A549 (cell line): Measurements from ENCODE around the gene BMS1. TPM values are rescaled to one million over a fixed set of nuclear protein-coding genes. Genes with fewer than 3 reads are reported as not detected.
"Not testable (repeated sequence)": the region's sequence is repeated elsewhere in the genome, so short reads cannot be mapped to it uniquely, and the experiment has no call there.

Experiments used
- ATAC-seq, 2 experiments: fragments of 200-7000 bp in 1 of 2; fragments of >200 bp in 1 of 2; cut with Nextera tagmentation in 1 of 2; cut with Tn5 transposase in 1 of 2; 3 replicates each; pipeline versions ENCODE4 v1.8.0 to v1.9.1; 2018 to 2020; ENCODE audit warnings: mild to moderate bottlenecking in 1 of 2, moderate library complexity in 1 of 2
- CTCF ChIA-PET: fragments of 300-600 bp; sonication (Branson Sonifier 250); formaldehyde crosslinking; extraction: SDS; loops from one replicate; lab custom pipeline; 2021; ENCODE audit warnings: antibody characterized with exemption, inconsistent platforms; lab: Yijun Ruan, JAX
- POLR2A ChIA-PET: fragments of 350-600 bp; formaldehyde crosslinking; extraction: SDS; loops from one replicate; lab custom pipeline; 2021; ENCODE audit warnings: antibody characterized with exemption, inconsistent platforms; lab: Yijun Ruan, JAX
- DNase-seq, 2 experiments: peaks; one replicate each; pipeline versions ENCODE4 v3.0.0 to v3.0.0-alpha.2; 2011 to 2016; ENCODE audit warnings: low read depth in 1 of 2, low spot score in 1 of 2
- FAIRE-seq: peaks from 2 replicates; lab custom pipeline; 2011; peaks lifted over from hg19 to GRCh38; lab: Jason Lieb, UNC
- H3K27ac ChIP-seq, 2 experiments: fragments of >200 bp; sonication (Bioruptor Twin); formaldehyde crosslinking; 3 replicates each; pipeline ENCODE4 v1.5.1; 2016 to 2017
- H3K4me1 ChIP-seq: fragments of >200 bp; sonication (Bioruptor Twin); formaldehyde crosslinking; 3 replicates; pipeline ENCODE4 v1.6.1; 2016
- H3K4me2 ChIP-seq: fragments of >200 bp; sonication (Bioruptor Twin); formaldehyde crosslinking; 3 replicates; pipeline ENCODE4 v1.6.1; 2016
- H3K4me3 ChIP-seq: fragments of >200 bp; sonication (Bioruptor Twin); formaldehyde crosslinking; 3 replicates; pipeline ENCODE4 v1.5.1; 2016
- H3K9me3 ChIP-seq: fragments of >200 bp; sonication (Bioruptor Twin); formaldehyde crosslinking; 3 replicates; pipeline ENCODE4 v1.6.1; 2016
- CBX8 ChIP-seq: fragments of 200-600 bp; sonication (generic); IDR thresholded peaks from 2 replicates; pipeline ENCODE4 v1.6.1; 2016
- CHD2 ChIP-seq: fragments of 150-350 bp; IDR thresholded peaks from 2 replicates; pipeline ENCODE4 v1.6.1; 2014; ENCODE audit warnings: low read length; ENCODE audit not compliant: partially characterized antibody
- EHF ChIP-seq: fragments of 250-450 bp; sonication (Bioruptor Pico); IDR thresholded peaks from 2 replicates; pipeline ENCODE4 v1.5.0; 2020; ENCODE audit warnings: mild to moderate bottlenecking
- FOSL2 ChIP-seq, 2 experiments: fragments of 450-650 bp in 1 of 2; fragments of >200 bp in 1 of 2; sonication (Bioruptor Twin) in 1 of 2; formaldehyde crosslinking; IDR thresholded peaks; 2 replicates each; pipeline versions ENCODE4 v1.5.0 to v1.6.1; 2016 to 2020; ENCODE audit warnings: mild to moderate bottlenecking in 1 of 2, moderate library complexity in 1 of 2
- HOXA7 ChIP-seq: fragments of 250-450 bp; sonication (Bioruptor Pico); IDR thresholded peaks from 2 replicates; pipeline ENCODE4 v1.5.0; 2020; ENCODE audit warnings: mild to moderate bottlenecking, moderate library complexity
- JUN ChIP-seq, 2 experiments: fragments of >200 bp; sonication (Bioruptor Twin); formaldehyde crosslinking; IDR thresholded peaks; 2 replicates in 1 of 2; 3 replicates in 1 of 2; pipeline ENCODE4 v1.6.1; 2016 to 2017
- KDM1A ChIP-seq: fragments of 200-600 bp; sonication (generic); IDR thresholded peaks from 2 replicates; pipeline ENCODE4 v1.6.1; 2016; ENCODE audit warnings: low read depth, mild to moderate bottlenecking
- KDM5A ChIP-seq: fragments of 200-600 bp; sonication (generic); IDR thresholded peaks from 2 replicates; pipeline ENCODE4 v1.6.1; 2016; ENCODE audit warnings: antibody characterized with exemption, mild to moderate bottlenecking
- MAFK ChIP-seq: fragments of 450-650 bp; IDR thresholded peaks from 2 replicates; pipeline ENCODE4 v1.6.1; 2014; ENCODE audit not compliant: partially characterized antibody
- MYC ChIP-seq: IDR thresholded peaks from 2 replicates; pipeline ENCODE4 v1.6.1; 2012; ENCODE audit warnings: mild to moderate bottlenecking, inconsistent platforms, low read length, improper control_type of control experiment, borderline replicate concordance
- NPAS2 ChIP-seq: fragments of 250-450 bp; sonication (Bioruptor Pico); IDR thresholded peaks from 2 replicates; pipeline ENCODE4 v1.8.0; 2022; ENCODE audit warnings: mild to moderate bottlenecking, moderate library complexity, borderline replicate concordance
- PHF8 ChIP-seq: fragments of 200-600 bp; sonication (generic); IDR thresholded peaks from 2 replicates; pipeline ENCODE4 v1.6.1; 2016; ENCODE audit warnings: low read depth, mild to moderate bottlenecking, antibody characterized with exemption, moderate library complexity, borderline replicate concordance
- RCOR1 ChIP-seq: fragments of 150-350 bp; IDR thresholded peaks from 2 replicates; pipeline ENCODE4 v1.6.1; 2014; ENCODE audit warnings: antibody characterized with exemption, low read length, low read depth
- RFX5 ChIP-seq: fragments of 450-650 bp; IDR thresholded peaks from 2 replicates; pipeline ENCODE4 v1.7.1; 2014; ENCODE audit warnings: antibody characterized with exemption, mild to moderate bottlenecking, moderate library complexity
- SMC3 ChIP-seq: fragments of >200 bp; sonication (Bioruptor Twin); formaldehyde crosslinking; IDR thresholded peaks from 3 replicates; pipeline ENCODE4 v1.6.1; 2018; ENCODE audit warnings: inconsistent platforms
- WGBS: methylation state at CpG from one replicate; pipeline ENCODE4 v1.1.6; 2017; ENCODE audit errors: missing lambda C conversion rate; 5-methylcytosine and 5-hydroxymethylcytosine counted together
- polyA plus RNA-seq, 4 experiments: library from polyadenylated mRNA; depleted of rRNA in 3 of 4; stranded (reverse); fragments of >200 nt; fragmentation: RNase III in 1 of 4; extraction: RNeasy Plus Mini Kit Qiagen cat#74134 plus additional on column Dnase treatment in 1 of 4; gene quantifications; 2 replicates in 3 of 4; 3 replicates in 1 of 4; pipeline ENCODE4 v1.2.3, GENCODE V29; 2011 to 2017
- TF ChIP-seq, protein P1 (sequence below): fragments of 150-350 bp; IDR thresholded peaks from 2 replicates; pipeline ENCODE4 v1.6.1; 2014; ENCODE audit warnings: low read depth, mild to moderate bottlenecking, low read length
- TF ChIP-seq, protein P2 (sequence below): IDR thresholded peaks from 2 replicates; pipeline ENCODE4 v1.6.1; 2012; ENCODE audit warnings: low read depth, borderline replicate concordance

The BMS1 gene
- polyA plus RNA-seq, 2 of the 4 experiments (the other 2 are of a cell fraction) = 14.4 to 21.2 TPM

DNA sequence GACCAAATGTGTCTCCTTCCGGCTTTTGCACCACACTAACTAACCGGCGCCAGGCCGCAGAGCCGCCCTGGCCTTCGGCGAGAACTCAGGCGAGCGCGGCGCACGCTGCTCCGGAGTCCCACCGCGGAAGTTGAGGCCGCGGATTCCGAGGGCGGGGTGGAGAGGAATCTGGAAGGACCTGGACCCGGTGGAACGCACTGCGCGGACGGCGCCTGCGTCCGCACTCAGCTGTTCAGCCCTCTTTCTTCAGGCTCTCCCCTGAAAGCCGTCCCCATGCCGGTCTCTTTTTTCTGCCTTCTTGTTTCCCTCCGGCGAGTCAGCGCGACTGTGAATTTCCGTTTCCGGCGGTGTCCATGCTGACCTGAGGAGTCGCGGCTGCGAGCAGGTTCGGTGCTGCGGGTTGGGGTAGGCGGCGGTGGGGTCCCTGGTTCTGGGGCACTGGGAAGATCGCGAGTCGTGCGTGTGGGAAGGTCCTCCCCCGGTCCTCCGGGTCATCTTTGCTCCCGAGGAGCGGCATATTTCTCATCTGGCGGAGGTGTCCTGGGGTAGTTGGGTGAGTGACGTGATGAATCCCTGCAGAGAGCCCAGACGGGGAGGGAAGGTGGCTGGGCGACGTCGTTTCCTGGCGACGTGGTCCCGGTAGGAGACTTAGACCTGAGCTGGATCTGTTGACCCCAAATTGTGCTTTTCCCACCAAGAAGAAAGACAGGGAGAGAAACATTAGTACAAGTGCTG lies at the start of gene BMS1 (continued):
- TF ChIP-seq MYC (peak; percentile 94; the same call in 1 of the 2 replicates), CHD2 (no peak), KDM5A (peak; percentile 79)

DNA sequence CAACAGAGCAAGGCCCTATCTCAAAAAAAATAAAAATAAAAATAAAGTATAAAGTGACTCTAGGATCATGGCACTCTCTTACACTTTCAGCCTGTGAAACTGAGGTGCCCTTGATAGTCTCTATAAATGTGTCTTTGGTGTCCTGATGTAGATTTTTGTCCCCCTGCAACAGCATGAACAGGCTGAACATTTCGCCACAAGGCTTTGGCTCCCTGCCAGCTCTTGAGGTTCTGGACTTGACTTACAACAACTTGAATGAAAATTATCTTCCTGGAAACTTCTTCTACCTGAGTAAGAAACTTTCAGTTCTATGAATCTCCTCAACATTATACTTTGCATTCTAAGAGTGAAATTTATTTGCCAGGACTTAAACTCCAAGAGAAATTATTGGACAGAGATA lies 48.1 kb upstream of the BMS1 start:
- ChIA-PET CTCF (interaction anchor here (0.7 kb wide), 1 partner anchor 528 kb away, joined by 3 read pairs; no protein-coding TSS in a partner anchor), POLR2A (no interaction called here)
- ATAC-seq (no peak), DNase-seq (no peak), FAIRE-seq (no peak)
- TF ChIP-seq PHF8 = no peak
- no peak for TF ChIP-seq RCOR1
- TF ChIP-seq HOXA7 (CRISPR knock-in tag) = no peak
- no peak for TF ChIP-seq KDM1A
- TF ChIP-seq JUN (IDR thresholded peaks at IDR 0.05) = no peak
- TF ChIP-seq, protein P1, sequence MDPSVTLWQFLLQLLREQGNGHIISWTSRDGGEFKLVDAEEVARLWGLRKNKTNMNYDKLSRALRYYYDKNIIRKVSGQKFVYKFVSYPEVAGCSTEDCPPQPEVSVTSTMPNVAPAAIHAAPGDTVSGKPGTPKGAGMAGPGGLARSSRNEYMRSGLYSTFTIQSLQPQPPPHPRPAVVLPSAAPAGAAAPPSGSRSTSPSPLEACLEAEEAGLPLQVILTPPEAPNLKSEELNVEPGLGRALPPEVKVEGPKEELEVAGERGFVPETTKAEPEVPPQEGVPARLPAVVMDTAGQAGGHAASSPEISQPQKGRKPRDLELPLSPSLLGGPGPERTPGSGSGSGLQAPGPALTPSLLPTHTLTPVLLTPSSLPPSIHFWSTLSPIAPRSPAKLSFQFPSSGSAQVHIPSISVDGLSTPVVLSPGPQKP = no peak
- H3K9me3 ChIP-seq = no peaks in the 10 kb centered on the region
- no peak overlapping the region for H3K4me2 ChIP-seq
- no peak overlapping the region for H3K4me3 ChIP-seq
- H3K27ac ChIP-seq = no peak overlapping the region
- WGBS = 13% methylated on average over 1 of the region's 1 CpG
- no peaks in the 10 kb centered on the region for H3K4me1 ChIP-seq

DNA sequence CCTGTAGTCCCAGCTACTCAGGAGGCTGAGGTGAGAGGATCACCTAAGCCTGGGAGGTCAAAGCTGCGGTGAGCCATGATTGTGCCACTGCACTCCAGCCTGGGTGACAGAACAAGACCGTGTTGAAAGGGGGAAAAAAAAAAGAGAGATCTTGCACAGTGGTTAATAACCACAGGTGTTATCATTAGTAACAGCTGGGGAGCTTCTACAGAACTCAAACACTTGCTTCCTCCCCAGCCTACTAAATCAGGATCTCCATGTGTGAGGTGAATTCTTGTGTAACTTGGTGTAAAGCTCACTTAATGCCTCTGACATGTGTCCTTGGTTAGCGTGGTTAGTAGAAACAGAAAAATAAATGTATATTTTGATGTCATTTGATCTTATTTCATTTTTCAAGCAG lies 43.9 kb upstream of the BMS1 start:
- no peaks in the 10 kb centered on the region for H3K9me3 ChIP-seq
- no peak overlapping the region for H3K4me3 ChIP-seq
- DNase-seq = no peak
- TF ChIP-seq NPAS2 = no peak
- no peak for TF ChIP-seq MAFK
- TF ChIP-seq RCOR1 = no peak
- TF ChIP-seq, protein P2, sequence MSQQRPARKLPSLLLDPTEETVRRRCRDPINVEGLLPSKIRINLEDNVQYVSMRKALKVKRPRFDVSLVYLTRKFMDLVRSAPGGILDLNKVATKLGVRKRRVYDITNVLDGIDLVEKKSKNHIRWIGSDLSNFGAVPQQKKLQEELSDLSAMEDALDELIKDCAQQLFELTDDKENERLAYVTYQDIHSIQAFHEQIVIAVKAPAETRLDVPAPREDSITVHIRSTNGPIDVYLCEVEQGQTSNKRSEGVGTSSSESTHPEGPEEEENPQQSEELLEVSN = no peak
- no peak for TF ChIP-seq FOSL2 (IDR thresholded peaks at IDR 0.05)
- TF ChIP-seq FOSL2 (CRISPR knock-in tag; IDR thresholded peaks at IDR 0.05) = no peak
- no peak for TF ChIP-seq SMC3
- TF ChIP-seq PHF8 = no peak
- no peak for TF ChIP-seq KDM5A
- TF ChIP-seq EHF (CRISPR knock-in tag) = no peak
- no peak for TF ChIP-seq CBX8
- no peak for TF ChIP-seq RFX5
- no peak overlapping the region for H3K27ac ChIP-seq
- WGBS = 14% methylated on average over 3 of the region's 3 CpGs
- ChIA-PET POLR2A (no interaction called here), CTCF (interaction anchor here (0.7 to 3.6 kb wide), 2 partner anchors 13 to 14 kb away, joined by 3 to 14 read pairs; no protein-coding TSS in a partner anchor)
- no peak for ATAC-seq
- FAIRE-seq = peak; percentile 7
- no peak overlapping the region for H3K4me2 ChIP-seq
- H3K4me1 ChIP-seq = no peaks in the 10 kb centered on the region

DNA sequence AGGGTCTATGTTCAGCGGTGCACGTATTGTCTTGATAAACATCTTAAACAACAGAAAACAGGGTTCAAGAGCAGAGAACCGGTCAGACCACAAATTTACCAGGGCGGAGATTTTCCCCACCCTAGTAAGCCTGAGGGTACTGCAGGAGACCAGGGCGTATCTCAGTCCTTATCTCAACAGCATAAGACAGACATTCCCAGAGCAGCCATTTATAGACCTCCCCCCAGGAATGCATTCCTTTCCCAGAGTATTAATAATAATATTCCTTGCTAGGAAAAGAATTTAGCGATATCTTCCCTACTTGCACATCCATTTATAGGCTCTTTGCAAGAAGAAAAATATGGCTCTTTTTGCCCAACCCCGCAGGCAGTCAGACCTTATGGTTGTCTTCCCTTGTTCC lies 41.1 kb upstream of the BMS1 start:
- POLR2A ChIA-PET, DNase-seq, ATAC-seq: not testable (repeated sequence)

More for the DNA sequence above, 41.1 kb upstream of the BMS1 start:
- not testable (repeated sequence) for H3K4me2 ChIP-seq, H3K4me3 ChIP-seq, FAIRE-seq, H3K27ac ChIP-seq, H3K4me1 ChIP-seq, H3K9me3 ChIP-seq
- 43% methylated on average over 7 of the region's 7 CpGs for WGBS
- CTCF ChIA-PET = interaction anchor here (3.6 kb wide), 1 partner anchor 11 kb away, joined by 14 read pairs; no protein-coding TSS in a partner anchor
